Cardiac fibroblast (primary cell): ENCODE data around the gene UBE3D.

ENCODE experiments used
- DNase-seq, 2 donors: peaks; one replicate each; pipeline versions ENCODE4 v3.0.0 to v3.0.0-alpha.2; 2010; ENCODE audit warnings: low read depth in 2 of 2
- H3K4me3 ChIP-seq, 2 donors: replicated peaks in 1 of 2; 1 replicate in 1 of 2; 2 replicates in 1 of 2; pipeline ENCODE4 v1.5.1; 2011; ENCODE audit warnings: low read depth in 2 of 2, low read length in 2 of 2, mild to moderate bottlenecking in 2 of 2, moderate library complexity in 1 of 2
- CTCF ChIP-seq: IDR thresholded peaks from one replicate; pipeline ENCODE4 v1.5.1; 2011; ENCODE audit warnings: low read depth, mild to moderate bottlenecking, low read length, inconsistent platforms

UBE3D gene

GRCh38 chr6:83065511-83066192 lies at the start of gene UBE3D:
Gene UBE3D, minus strand, starts transcription at chr6:83065841. Its CDS starts 123 bp downstream, at chr6:83065718.
- peak; percentile 77 to 89 for DNase-seq
- peak; percentile 69 for TF ChIP-seq CTCF
- H3K4me3 ChIP-seq = peak within 1 kb of the TSS; percentile 90 to 94

GRCh38 chr6:83114164-83114563 lies 48.5 kb upstream of the UBE3D start:
- H3K4me3 ChIP-seq = no peak overlapping the region
- DNase-seq = peak; percentile 11 to 38
- no peak for TF ChIP-seq CTCF

- no peak for DNase-seq
- no peak for TF ChIP-seq CTCF
- H3K4me3 ChIP-seq = no peak overlapping the region
Measured at GRCh38 chr6:83113258-83113657, 47.6 kb upstream of the UBE3D start.

GRCh38 chr6:83108378-83108777 lies 42.7 kb upstream of the UBE3D start:
- DNase-seq = no peak
- no peak overlapping the region for H3K4me3 ChIP-seq
- TF ChIP-seq CTCF = no peak

- no peak for TF ChIP-seq CTCF
- DNase-seq = no peak
- no peak overlapping the region for H3K4me3 ChIP-seq
Measured at GRCh38 chr6:83098589-83098988, 32.9 kb upstream of the UBE3D start.

GRCh38 chr6:83097675-83098074 lies 32.0 kb upstream of the UBE3D start:
- TF ChIP-seq CTCF = no peak
- no peak for DNase-seq
- H3K4me3 ChIP-seq = no peak overlapping the region

- H3K4me3 ChIP-seq = no peak overlapping the region
- DNase-seq = peak in 1 of 2 donors; percentile 63
- no peak for TF ChIP-seq CTCF
Measured at GRCh38 chr6:83097204-83097603, 31.6 kb upstream of the UBE3D start.
